Naive thymus-derived CD4-positive, alpha-beta T cell (primary cell): Measurements from ENCODE around the gene ADGRL3. TPM values are rescaled to one million over a fixed set of nuclear protein-coding genes. Genes with fewer than 3 reads are reported as not detected.
"Not testable (repeated sequence)": the region's sequence is repeated elsewhere in the genome, so short reads cannot be mapped to it uniquely, and the experiment has no call there.

ENCODE experiments used
- ATAC-seq: fragments of 150-1000 bp; cut with Tn5 transposase; 2 replicates; pipeline ENCODE4 v1.10.0; 2021; ENCODE audit warnings: mild to moderate bottlenecking, moderate library complexity
- CTCF ChIA-PET: fragments of 350-600 bp; sonication (Branson Sonifier 250); formaldehyde crosslinking; loops from one replicate; lab custom pipeline; 2021; ENCODE audit warnings: antibody characterized with exemption; lab: Charles Lee
- POLR2A ChIA-PET: fragments of 350-600 bp; sonication (Branson Sonifier 250); formaldehyde crosslinking; loops from one replicate; lab custom pipeline; 2021; ENCODE audit warnings: antibody characterized with exemption, inconsistent platforms; lab: Charles Lee
- DNase-seq, 9 donors: peaks; one replicate each; pipeline versions ENCODE4 v3.0.0 to v3.0.0-alpha.2; 2020 to 2022; ENCODE audit warnings: mixed read lengths in 1 of 9
- H3K27ac ChIP-seq: one replicate; pipeline ENCODE4 v1.7.0; 2013; ENCODE audit warnings: mild to moderate bottlenecking, low read depth, low read length, moderate library complexity
- H3K27me3 ChIP-seq, 2 donors: one replicate each; pipeline ENCODE4 v1.7.0; 2013; ENCODE audit warnings: low read length in 2 of 2, mild to moderate bottlenecking in 2 of 2, moderate library complexity in 2 of 2; ENCODE audit not compliant: control insufficient read depth in 2 of 2, insufficient read depth in 2 of 2
- H3K36me3 ChIP-seq, 3 experiments: 1 replicate in 2 of 3; 2 replicates in 1 of 3; pipeline ENCODE4 v1.7.0; 2013; ENCODE audit warnings: low read length in 3 of 3, mild to moderate bottlenecking in 3 of 3, moderate library complexity in 1 of 3; ENCODE audit not compliant: insufficient read depth in 3 of 3, control insufficient read depth in 2 of 3
- H3K4me1 ChIP-seq, 2 donors: one replicate each; pipeline ENCODE4 v1.7.0; 2013; ENCODE audit warnings: low read length in 2 of 2, mild to moderate bottlenecking in 2 of 2, moderate library complexity in 1 of 2; ENCODE audit not compliant: control insufficient read depth in 2 of 2, insufficient read depth in 2 of 2
- H3K4me3 ChIP-seq: 2 replicates; pipeline ENCODE4 v1.7.0; 2013; ENCODE audit warnings: mild to moderate bottlenecking, low read length
- H3K9me3 ChIP-seq, 3 experiments: 1 replicate in 2 of 3; 2 replicates in 1 of 3; pipeline ENCODE4 v1.7.0; 2013; ENCODE audit warnings: low read length in 3 of 3; ENCODE audit not compliant: control insufficient read depth in 2 of 3
- H3K27ac Mint-ChIP-seq, 9 donors: one replicate each; pipeline ENCODE4 v1.8.0; 2020 to 2022; ENCODE audit warnings: mixed read lengths in 9 of 9, mild to moderate bottlenecking in 8 of 9, moderate library complexity in 5 of 9, inconsistent platforms in 2 of 9
- H3K27me3 Mint-ChIP-seq, 5 donors: one replicate each; pipeline ENCODE4 v1.8.0; 2021 to 2022; ENCODE audit warnings: mixed read lengths in 5 of 5, mild to moderate bottlenecking in 1 of 5
- H3K36me3 Mint-ChIP-seq, 5 donors: one replicate each; pipeline ENCODE4 v1.8.0; 2020 to 2022; ENCODE audit warnings: mixed read lengths in 5 of 5, mild to moderate bottlenecking in 3 of 5, inconsistent platforms in 1 of 5
- H3K4me1 Mint-ChIP-seq, 7 donors: one replicate each; pipeline ENCODE4 v1.8.0; 2020 to 2022; ENCODE audit warnings: mixed read lengths in 7 of 7, mild to moderate bottlenecking in 3 of 7, inconsistent platforms in 1 of 7
- H3K4me3 Mint-ChIP-seq, 10 donors: one replicate each; pipeline ENCODE4 v1.8.0; 2020 to 2022; ENCODE audit warnings: mild to moderate bottlenecking in 10 of 10, mixed read lengths in 10 of 10, moderate library complexity in 6 of 10, inconsistent platforms in 2 of 10
- H3K9me3 Mint-ChIP-seq, 11 donors: one replicate each; pipeline ENCODE4 v1.8.0; 2020 to 2022; ENCODE audit warnings: mixed read lengths in 11 of 11, mild to moderate bottlenecking in 4 of 11, inconsistent platforms in 1 of 11, moderate library complexity in 1 of 11
- intact Hi-C, 2 donors: fragments of 100-400 bp; cut with micrococcal nuclease; formaldehyde crosslinking; loops; one replicate each; pipeline ENCODE4 v1.15.1; 2023
- polyA plus RNA-seq, 2 donors: library from polyadenylated mRNA; unstranded; fragments of 300-500 nt; fragmentation: Illumina TruSeq; gene quantifications; one replicate each; pipeline ENCODE4 v1.2.3, GENCODE V29; 2021
- total RNA-seq, 6 experiments: library from RNA in 5 of 6; stranded (reverse) in 5 of 6; gene quantifications; 1 replicate in 5 of 6; 2 replicates in 1 of 6; pipeline ENCODE4 v1.2.3 and lab custom pipeline; 2021 to 2026

ADGRL3 gene
- total and polyA plus RNA-seq, 7 experiments from 2014 or later = not detected

DNA sequence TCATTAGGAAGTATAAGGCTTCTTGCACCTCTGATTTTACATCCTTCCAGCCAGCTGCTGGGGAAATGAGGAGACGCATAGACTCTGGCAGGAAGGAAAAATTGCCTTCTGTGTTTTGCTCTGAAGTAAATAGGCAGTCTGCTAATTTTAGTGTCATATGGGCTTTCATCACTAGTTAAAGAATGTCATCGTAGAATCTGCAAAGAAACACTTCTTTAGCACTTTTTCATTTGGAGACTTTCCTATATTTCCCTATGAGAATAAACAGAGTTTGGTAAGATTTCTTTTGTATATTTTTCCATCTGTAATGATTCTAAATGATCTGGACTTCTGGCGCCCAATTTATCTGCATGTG is 3.3 kb downstream of the ADGRL3 start:
- Mint-ChIP-seq H3K27me3 (peaks cover 45 to 53% (median 50%) of the 10 kb centered on the region in 5 donors), H3K4me1 (peaks cover 0 to 3% (median 2%) of the 10 kb centered on the region in 7 donors), H3K36me3 (peaks cover 0 to 13% (median 1%) of the 10 kb centered on the region in 5 donors), H3K4me3 (no peak overlapping the region), H3K27ac (no peak overlapping the region), H3K9me3 (peaks cover 0 to 27% (median 10%) of the 10 kb centered on the region in 11 donors)
- intact Hi-C loops = no loop called here
- ChIA-PET CTCF (no interaction called here), POLR2A (no interaction called here)
- DNase-seq = no peak
- Histone ChIP-seq H3K9me3 (no peaks in the 10 kb centered on the region), H3K27ac (no peak overlapping the region), H3K36me3 (no peaks in the 10 kb centered on the region), H3K4me1 (no peaks in the 10 kb centered on the region), H3K27me3 (no peaks in the 10 kb centered on the region), H3K4me3 (no peak overlapping the region)
- no peak for ATAC-seq

DNA sequence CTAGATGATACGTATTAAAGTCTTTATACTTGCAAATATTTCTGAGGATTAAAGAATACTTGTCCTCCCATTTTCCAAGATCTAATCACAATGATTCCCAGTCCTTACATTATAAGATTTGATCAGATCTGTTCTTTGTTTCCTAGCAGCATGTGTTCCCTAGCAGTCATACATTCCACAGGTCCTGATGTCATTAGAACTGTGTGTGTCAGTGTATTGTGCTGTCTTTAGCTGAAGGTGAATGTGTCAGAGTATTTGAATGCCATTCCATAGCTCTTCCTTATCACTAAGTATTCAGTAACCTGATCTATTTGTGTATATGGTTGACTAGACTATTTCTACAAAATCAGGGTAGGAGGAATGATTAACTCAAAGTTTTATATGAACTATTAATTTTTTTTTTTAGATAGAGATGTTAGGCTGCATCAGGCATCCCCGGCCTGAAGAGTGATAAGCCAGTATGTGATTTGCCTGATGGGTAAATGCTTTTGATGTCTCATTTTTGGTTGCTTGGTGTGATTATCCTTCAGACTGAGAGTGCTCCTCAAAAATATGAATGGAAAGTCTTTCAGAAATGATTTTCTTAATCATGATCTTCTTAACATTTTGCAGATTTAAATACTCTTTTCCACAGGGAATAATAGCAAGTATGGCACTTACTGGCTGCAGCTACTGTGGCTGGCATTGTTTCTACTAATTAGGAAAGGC is 4.4 kb downstream of the ADGRL3 start:
- ChIA-PET CTCF (no interaction called here), POLR2A (no interaction called here)
- Mint-ChIP-seq H3K9me3 (peaks cover 0 to 19% (median 7%) of the 10 kb centered on the region in 11 donors), H3K27me3 (peaks cover 36 to 43% (median 40%) of the 10 kb centered on the region in 5 donors), H3K27ac (no peak overlapping the region), H3K4me3 (no peak overlapping the region), H3K36me3 (peaks cover 0 to 7% (median 1%) of the 10 kb centered on the region in 5 donors), H3K4me1 (peaks cover 0 to 3% (median 2%) of the 10 kb centered on the region in 7 donors)
- intact Hi-C loops = no loop called here
- DNase-seq (no peak), ATAC-seq (no peak)
- no peaks in the 10 kb centered on the region for H3K27me3 ChIP-seq
- H3K9me3 ChIP-seq = no peaks in the 10 kb centered on the region
- no peaks in the 10 kb centered on the region for H3K36me3 ChIP-seq
- H3K4me3 ChIP-seq = no peak overlapping the region
- H3K27ac ChIP-seq = no peak overlapping the region
- H3K4me1 ChIP-seq = no peaks in the 10 kb centered on the region

DNA sequence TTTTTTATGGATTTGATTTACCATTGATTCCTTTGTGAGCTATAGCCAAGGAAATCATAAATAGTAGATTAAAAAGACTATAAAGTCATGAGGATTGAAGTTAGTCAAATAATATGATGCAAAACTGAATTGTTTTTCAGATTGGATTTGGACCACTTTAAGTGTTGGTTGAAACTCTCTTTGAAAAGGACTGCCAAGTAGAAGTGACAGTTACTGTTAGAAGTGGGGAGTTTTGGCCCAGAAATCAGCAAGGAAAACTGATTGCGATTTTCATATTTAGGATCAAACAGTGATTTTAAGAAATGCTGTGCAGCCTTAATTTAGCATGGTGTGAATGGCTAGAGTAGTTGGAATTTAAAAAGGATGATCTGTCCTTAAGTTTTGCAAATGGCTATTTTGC is 4.9 kb downstream of the ADGRL3 start:
- Histone ChIP-seq H3K4me1 (no peaks in the 10 kb centered on the region), H3K4me3 (no peak overlapping the region), H3K9me3 (no peaks in the 10 kb centered on the region), H3K36me3 (no peaks in the 10 kb centered on the region), H3K27me3 (no peaks in the 10 kb centered on the region), H3K27ac (no peak overlapping the region)
- Mint-ChIP-seq H3K36me3 (peaks cover 0 to 4% (median 0%) of the 10 kb centered on the region in 5 donors), H3K27ac (no peak overlapping the region), H3K9me3 (peaks cover 0 to 19% (median 7%) of the 10 kb centered on the region in 11 donors), H3K4me3 (no peak overlapping the region), H3K27me3 (peaks cover 31 to 40% (median 37%) of the 10 kb centered on the region in 5 donors), H3K4me1 (peaks cover 0 to 3% (median 0%) of the 10 kb centered on the region in 7 donors)
- ChIA-PET POLR2A (no interaction called here), CTCF (no interaction called here)
- ATAC-seq = no peak
- intact Hi-C loops = no loop called here
- DNase-seq = no peak

DNA sequence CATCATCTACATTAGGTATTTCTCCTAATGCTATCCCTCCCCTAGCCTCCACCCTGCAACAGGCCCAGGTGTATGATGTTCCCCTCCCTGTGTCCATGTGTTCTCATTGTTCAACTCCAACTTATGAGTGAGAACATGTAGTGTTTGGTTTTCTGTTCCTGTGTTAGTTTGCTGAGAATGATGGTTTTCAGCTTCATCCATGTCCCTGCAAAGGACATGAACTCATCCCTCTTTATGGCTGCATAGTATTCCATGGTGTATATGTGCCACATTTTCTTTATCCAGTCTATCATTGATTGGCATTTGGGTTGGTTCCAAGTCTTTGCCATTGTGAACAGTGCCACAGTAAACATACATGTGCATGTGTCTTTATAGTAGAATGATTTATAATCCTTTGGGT is 7.0 kb downstream of the ADGRL3 start:
- peaks cover 0 to 23% (median 8%) of the 10 kb centered on the region in 11 donors for H3K9me3 Mint-ChIP-seq
- H3K4me3 Mint-ChIP-seq, DNase-seq, ATAC-seq, POLR2A ChIA-PET, H3K36me3 Mint-ChIP-seq, H3K27ac ChIP-seq, H3K4me3 ChIP-seq, intact Hi-C loops, H3K9me3 ChIP-seq, H3K36me3 ChIP-seq, H3K4me1 Mint-ChIP-seq, H3K4me1 ChIP-seq, H3K27ac Mint-ChIP-seq, H3K27me3 ChIP-seq, CTCF ChIA-PET: not testable (repeated sequence)
- H3K27me3 Mint-ChIP-seq = peaks cover 17 to 27% (median 19%) of the 10 kb centered on the region in 5 donors

DNA sequence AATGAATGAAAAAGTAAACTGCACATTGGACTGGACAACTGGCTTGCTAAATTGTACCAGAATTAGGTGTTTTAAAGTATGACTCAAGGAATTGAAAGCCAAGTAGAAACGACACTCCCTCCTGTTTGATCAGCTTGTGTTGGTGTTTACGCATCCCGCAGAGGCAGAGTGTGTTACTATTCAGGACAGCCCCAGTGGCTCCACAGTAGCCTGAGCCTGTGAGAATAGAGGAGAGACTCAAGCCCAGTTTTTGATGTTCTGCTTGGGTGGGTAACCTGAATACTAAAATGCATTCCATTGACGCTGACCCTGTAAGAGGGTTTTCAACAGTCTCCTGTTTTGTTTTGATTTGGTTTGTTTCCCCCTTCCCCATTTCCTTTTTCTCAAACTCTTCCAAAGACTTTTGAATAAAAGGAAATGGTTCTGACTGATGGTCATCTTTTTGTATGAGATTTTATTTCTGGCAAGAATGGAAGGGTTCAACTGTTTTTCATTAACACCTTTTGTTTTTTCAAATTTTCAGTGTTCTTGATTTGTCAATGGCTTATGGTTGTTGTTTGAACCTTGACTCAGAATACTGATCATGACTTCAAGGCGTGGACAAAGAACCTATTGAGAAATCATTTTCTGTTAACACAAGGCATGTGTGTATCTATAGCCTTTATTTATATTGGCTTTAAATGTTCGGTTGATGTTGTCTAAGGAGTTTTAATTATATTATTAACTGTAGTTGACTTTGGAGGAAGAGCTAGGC is 10.2 kb downstream of the ADGRL3 start:
- CTCF ChIA-PET = no interaction called here

DNA sequence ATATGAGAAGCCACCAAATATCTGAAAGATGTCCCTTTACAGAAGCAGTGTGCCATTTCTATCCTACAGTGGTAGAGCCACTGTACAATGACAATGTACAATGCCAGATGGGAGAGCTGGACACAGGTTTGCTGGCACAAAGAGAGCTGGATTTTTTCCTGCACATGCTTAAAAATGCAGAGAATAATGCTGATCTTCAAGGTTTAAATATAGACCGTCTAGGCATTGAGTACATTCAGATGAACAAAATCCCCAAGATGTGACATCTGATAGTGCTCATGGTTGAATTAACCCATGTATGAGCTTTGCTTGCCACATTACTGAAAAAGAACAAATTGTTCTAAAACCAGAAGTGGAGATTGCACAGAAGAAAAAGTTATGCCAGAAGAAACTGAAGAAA is 11.7 kb downstream of the ADGRL3 start:
- no peaks in the 10 kb centered on the region for H3K27me3 Mint-ChIP-seq
- POLR2A ChIA-PET = no interaction called here
- no peak for DNase-seq
- CTCF ChIA-PET = no interaction called here
- no peaks in the 10 kb centered on the region for H3K36me3 ChIP-seq
- no peaks in the 10 kb centered on the region for H3K4me1 ChIP-seq
- no peaks in the 10 kb centered on the region for H3K36me3 Mint-ChIP-seq
- H3K9me3 ChIP-seq = no peaks in the 10 kb centered on the region
- no peak overlapping the region for H3K4me3 Mint-ChIP-seq
- no peak for ATAC-seq
- H3K4me1 Mint-ChIP-seq = no peaks in the 10 kb centered on the region
- H3K4me3 ChIP-seq = no peak overlapping the region
- no peak overlapping the region for H3K27ac ChIP-seq
- H3K27me3 ChIP-seq = no peaks in the 10 kb centered on the region
- no peak overlapping the region for H3K27ac Mint-ChIP-seq
- H3K9me3 Mint-ChIP-seq = peaks cover 0 to 11% (median 2%) of the 10 kb centered on the region in 11 donors
- intact Hi-C loops = no loop called here

More for the DNA sequence above, 10.2 kb downstream of the ADGRL3 start:
- intact Hi-C loops = no loop called here
- H3K27me3 ChIP-seq = no peaks in the 10 kb centered on the region
- Mint-ChIP-seq H3K27ac (no peak overlapping the region), H3K27me3 (peaks cover 0 to 6% (median 1%) of the 10 kb centered on the region in 5 donors), H3K9me3 (peaks cover 0 to 17% (median 4%) of the 10 kb centered on the region in 11 donors), H3K36me3 (no peaks in the 10 kb centered on the region), H3K4me1 (no peaks in the 10 kb centered on the region), H3K4me3 (no peak overlapping the region)
- POLR2A ChIA-PET = no interaction called here
- ATAC-seq (no peak), DNase-seq (no peak)
- H3K9me3 ChIP-seq = no peaks in the 10 kb centered on the region
- no peaks in the 10 kb centered on the region for H3K36me3 ChIP-seq
- no peaks in the 10 kb centered on the region for H3K4me1 ChIP-seq
- H3K4me3 ChIP-seq = no peak overlapping the region
- H3K27ac ChIP-seq = no peak overlapping the region
